Esophagus (tissue), 2 donors: ENCODE measurements around the gene EIF4G3. TPM values are rescaled to one million over a fixed set of nuclear protein-coding genes. Genes with fewer than 3 reads are reported as not detected.

ENCODE experiments used
- H3K27ac ChIP-seq, 2 donors: one replicate each; pipeline ENCODE4 v1.5.1; 2013; ENCODE audit warnings: low read depth in 2 of 2, mild to moderate bottlenecking in 2 of 2, inconsistent platforms in 1 of 2, low read length in 1 of 2, moderate library complexity in 1 of 2
- H3K27me3 ChIP-seq, 2 donors: one replicate each; pipeline ENCODE4 v1.6.1; 2013; ENCODE audit warnings: low read length in 2 of 2, control low read depth in 1 of 2, mild to moderate bottlenecking in 1 of 2; ENCODE audit not compliant: insufficient read depth in 2 of 2, control insufficient read depth in 1 of 2
- H3K36me3 ChIP-seq, 2 donors: one replicate each; pipeline ENCODE4 v1.6.1; 2013; ENCODE audit warnings: low read length in 1 of 2; ENCODE audit not compliant: control insufficient read depth in 2 of 2, insufficient read depth in 2 of 2
- H3K4me1 ChIP-seq, 2 donors: one replicate each; pipeline ENCODE4 v1.6.1; 2013; ENCODE audit warnings: low read length in 1 of 2; ENCODE audit not compliant: control insufficient read depth in 2 of 2, insufficient read depth in 2 of 2
- H3K4me3 ChIP-seq, 2 donors: one replicate each; pipeline ENCODE4 v1.5.1; 2013; ENCODE audit warnings: low read length in 2 of 2, mild to moderate bottlenecking in 2 of 2, low read depth in 1 of 2, moderate library complexity in 1 of 2
- H3K9me3 ChIP-seq, 2 donors: one replicate each; pipeline ENCODE4 v1.6.1; 2013; ENCODE audit warnings: mild to moderate bottlenecking in 2 of 2, low read depth in 1 of 2, low read length in 1 of 2, moderate library complexity in 1 of 2; ENCODE audit not compliant: control insufficient read depth in 2 of 2, insufficient read depth in 1 of 2
- whole genome bisulfite sequencing, 2 donors: extraction: QIAGEN DNeasy Blood & Tissue Kit; methylation state at CpG; one replicate each; pipeline ENCODE4 v1.1.7; 2013; 5-methylcytosine and 5-hydroxymethylcytosine counted together
- polyA plus RNA-seq, 2 donors: library from polyadenylated mRNA; stranded (reverse); fragments of 200-250 nt; gene quantifications; one replicate each; pipeline ENCODE4 v1.2.3, GENCODE V29; 2013
- donor health status: healthy with polysubstance abuse.
- donor health status: Bipolar disorder and iron deficiency.

Gene EIF4G3
- polyA plus RNA-seq, 2 donors = 15.7 to 22.3 TPM

DNA sequence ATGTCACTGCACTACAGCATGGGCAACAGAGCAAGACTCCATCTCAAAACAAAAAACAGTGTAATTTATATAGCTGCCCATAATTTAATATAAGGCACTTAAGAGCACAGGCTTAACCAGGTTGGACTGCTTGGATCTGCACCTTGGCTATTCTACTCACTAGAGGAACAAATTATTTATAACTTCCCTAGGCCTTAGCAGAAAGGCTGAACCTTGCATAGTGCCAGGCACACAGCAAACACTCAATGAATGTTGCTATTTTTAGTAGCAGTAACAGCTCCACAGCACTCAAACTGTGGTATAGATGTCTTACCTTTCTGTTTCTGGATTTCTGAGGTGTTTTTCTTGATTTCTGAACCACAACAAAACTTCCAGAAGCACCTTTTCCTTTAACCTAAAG lies 409.4 kb downstream of the EIF4G3 start:
- Histone ChIP-seq H3K27ac (no peak overlapping the region), H3K36me3 (peaks cover 14 to 29% of the 10 kb centered on the region in 2 donors), H3K9me3 (no peaks in the 10 kb centered on the region), H3K4me3 (no peak overlapping the region), H3K27me3 (no peaks in the 10 kb centered on the region), H3K4me1 (no peaks in the 10 kb centered on the region)

- Histone ChIP-seq H3K27ac (no peak overlapping the region), H3K4me3 (no peak overlapping the region), H3K9me3 (no peaks in the 10 kb centered on the region), H3K4me1 (no peaks in the 10 kb centered on the region), H3K27me3 (no peaks in the 10 kb centered on the region), H3K36me3 (peaks cover 14 to 21% of the 10 kb centered on the region in 2 donors)
- WGBS, 2 donors = 89 to 96% methylated on average over 3 of the region's 3 CpGs
These were observed 413.3 kb downstream of the EIF4G3 start for GRCh38 chr1:20763417-20763816.

DNA sequence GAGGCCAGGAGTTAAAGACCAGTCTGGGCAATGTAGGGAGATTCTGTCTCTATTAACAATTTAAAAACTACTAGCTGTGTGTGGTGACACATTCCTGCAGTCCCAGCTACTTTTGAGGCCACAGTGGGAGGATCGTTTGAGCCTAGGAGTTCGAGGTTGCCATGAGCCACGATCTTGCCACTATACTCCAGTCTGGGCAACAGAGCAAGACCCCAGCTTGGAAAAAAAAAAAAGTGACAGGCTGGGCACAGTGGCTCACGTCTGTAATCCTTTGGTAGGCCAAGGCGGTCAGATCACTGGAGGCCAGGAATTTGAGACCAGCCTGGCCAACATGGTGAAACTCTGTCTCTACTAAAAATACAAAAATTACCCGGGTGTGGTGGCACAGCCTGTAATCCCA lies 416.4 kb downstream of the EIF4G3 start:
- Histone ChIP-seq H3K27ac (no peak overlapping the region), H3K4me1 (no peaks in the 10 kb centered on the region), H3K36me3 (peaks cover 8 to 10% of the 10 kb centered on the region in 2 donors), H3K27me3 (no peaks in the 10 kb centered on the region), H3K4me3 (no peak overlapping the region), H3K9me3 (no peaks in the 10 kb centered on the region)
- 94 to 97% methylated on average over 6 of the region's 6 CpGs for WGBS, 2 donors

Other genes with a start within 250 kb of the EIF4G3 start
- gene ECE1, start 113.6 kb upstream of the EIF4G3 start, polyA plus RNA-seq = 10 to 100 TPM; 12.4 to 14.2 TPM